Subcutaneous preadipocyte (primary cell): Measurements from ENCODE around the gene ADNP2. TPM values are rescaled to one million over a fixed set of nuclear protein-coding genes. Genes with fewer than 3 reads are reported as not detected.

Experiments
- total RNA-seq: library from RNA; depleted of rRNA; stranded (reverse); fragments of >200 nt; gene quantifications from 2 replicates; pipeline ENCODE4 v1.2.3, GENCODE V29; 2012

Gene ADNP2, protein sequence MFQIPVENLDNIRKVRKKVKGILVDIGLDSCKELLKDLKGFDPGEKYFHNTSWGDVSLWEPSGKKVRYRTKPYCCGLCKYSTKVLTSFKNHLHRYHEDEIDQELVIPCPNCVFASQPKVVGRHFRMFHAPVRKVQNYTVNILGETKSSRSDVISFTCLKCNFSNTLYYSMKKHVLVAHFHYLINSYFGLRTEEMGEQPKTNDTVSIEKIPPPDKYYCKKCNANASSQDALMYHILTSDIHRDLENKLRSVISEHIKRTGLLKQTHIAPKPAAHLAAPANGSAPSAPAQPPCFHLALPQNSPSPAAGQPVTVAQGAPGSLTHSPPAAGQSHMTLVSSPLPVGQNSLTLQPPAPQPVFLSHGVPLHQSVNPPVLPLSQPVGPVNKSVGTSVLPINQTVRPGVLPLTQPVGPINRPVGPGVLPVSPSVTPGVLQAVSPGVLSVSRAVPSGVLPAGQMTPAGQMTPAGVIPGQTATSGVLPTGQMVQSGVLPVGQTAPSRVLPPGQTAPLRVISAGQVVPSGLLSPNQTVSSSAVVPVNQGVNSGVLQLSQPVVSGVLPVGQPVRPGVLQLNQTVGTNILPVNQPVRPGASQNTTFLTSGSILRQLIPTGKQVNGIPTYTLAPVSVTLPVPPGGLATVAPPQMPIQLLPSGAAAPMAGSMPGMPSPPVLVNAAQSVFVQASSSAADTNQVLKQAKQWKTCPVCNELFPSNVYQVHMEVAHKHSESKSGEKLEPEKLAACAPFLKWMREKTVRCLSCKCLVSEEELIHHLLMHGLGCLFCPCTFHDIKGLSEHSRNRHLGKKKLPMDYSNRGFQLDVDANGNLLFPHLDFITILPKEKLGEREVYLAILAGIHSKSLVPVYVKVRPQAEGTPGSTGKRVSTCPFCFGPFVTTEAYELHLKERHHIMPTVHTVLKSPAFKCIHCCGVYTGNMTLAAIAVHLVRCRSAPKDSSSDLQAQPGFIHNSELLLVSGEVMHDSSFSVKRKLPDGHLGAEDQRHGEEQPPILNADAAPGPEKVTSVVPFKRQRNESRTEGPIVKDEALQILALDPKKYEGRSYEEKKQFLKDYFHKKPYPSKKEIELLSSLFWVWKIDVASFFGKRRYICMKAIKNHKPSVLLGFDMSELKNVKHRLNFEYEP
- 17.3 and 28.2 TPM in 2 replicates for total RNA-seq

DNA sequence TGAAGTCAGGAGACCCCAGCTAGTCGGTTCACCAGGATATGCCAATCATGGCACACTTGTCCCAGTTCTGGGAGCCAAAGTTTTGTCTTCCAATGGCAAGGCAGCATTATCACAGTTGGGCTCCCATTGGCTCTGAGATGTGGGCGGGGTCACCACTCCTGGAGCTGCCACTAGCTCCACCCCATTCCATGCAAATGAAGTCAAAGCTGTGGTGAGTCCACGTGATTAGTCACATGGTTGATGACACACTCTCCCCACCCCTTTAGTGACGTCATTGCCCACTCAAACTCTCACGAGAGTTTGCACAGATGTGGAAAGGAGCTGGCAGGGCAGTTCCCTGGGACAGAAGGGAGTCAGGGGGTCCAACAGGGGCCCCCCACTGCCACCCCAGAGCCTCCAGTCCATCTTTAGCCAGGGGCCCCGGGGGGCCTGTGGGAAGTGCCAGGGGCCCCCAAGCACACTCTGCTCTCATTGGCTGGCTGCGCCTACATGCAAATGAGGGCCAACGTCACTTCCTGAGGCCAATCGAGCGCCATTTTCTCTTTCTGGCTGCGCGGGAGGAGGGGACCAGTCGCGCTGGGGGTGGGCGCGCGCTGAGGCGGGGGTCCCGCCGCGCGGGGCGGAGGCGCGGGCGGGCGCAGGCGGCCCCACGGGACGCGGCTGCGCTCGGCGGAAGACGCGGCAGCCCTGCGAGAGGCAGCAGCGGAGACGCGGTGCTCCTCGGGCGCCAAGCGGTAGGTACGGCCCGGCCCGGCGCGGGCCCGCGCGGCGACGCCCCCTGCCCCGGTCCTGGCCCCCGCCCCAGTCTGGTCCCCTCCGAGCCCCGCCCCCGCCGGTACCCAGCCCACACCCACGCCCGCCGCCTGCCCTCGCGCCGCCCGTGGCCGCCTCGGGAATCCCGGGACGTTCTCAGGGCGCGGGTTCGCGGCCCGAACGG is at the start of gene ADNP2:
ADNP2 (plus strand) TSS at position 524 of the 937 bp plus-strand sequence. CDS start 8,281 bp downstream, outside the sequence.

Other genes with a start within 250 kb of the ADNP2 start
- 27.6 and 28.3 TPM in 2 replicates for gene SLC66A2, start 157.6 kb upstream of the ADNP2 start, total RNA-seq
- gene HSBP1L1, start 144.6 kb upstream of the ADNP2 start, total RNA-seq = 2.5 and 3.3 TPM in 2 replicates
- gene TXNL4A, start 120.7 kb upstream of the ADNP2 start, total RNA-seq = 50.4 and 65.0 TPM in 2 replicates
- 38.5 and 39.7 TPM in 2 replicates for gene RBFA, start 74.8 kb upstream of the ADNP2 start, total RNA-seq
- 0.59 and 1.1 TPM in 2 replicates for gene PARD6G, start 138.3 kb downstream of the ADNP2 start, total RNA-seq